HG03066 (cell line): ENCODE data around the gene IRX2.

ENCODE experiments used
- ATAC-seq: cut with Tn5 transposase; IDR thresholded peaks from one replicate; pipeline ENCODE4 v1.9.1; 2021; ENCODE audit warnings: low read depth; ENCODE audit not compliant: unreplicated experiment

The IRX2 gene

GRCh38 chr5:2756211-2757152 is 5.0 kb upstream of the IRX2 start:
- no peak for ATAC-seq

DNA sequence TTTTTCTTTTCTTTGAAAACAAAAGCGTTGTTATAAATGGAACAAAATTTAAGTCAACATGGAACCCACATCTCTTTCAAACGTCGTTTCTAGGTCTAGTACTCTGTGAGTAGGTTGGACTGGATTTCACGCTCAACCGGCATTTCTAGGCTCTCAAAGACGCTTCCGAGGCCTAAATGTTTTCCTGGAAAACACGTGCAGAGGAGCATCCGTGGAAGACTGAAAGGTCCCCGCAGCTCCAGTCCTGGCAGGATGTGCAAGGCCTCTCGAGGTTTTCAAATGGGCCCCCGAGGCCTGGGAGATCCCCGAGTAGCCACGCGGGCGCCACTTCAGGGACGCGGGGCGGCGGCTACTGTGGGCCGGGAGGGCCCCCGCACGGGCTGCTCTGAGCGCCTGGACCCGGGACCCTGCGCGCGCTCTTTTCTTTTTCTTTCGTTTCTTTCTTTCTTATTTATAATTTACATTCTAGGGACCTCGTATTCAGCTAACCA is 4.2 kb upstream of the IRX2 start:
- no peak for ATAC-seq

DNA sequence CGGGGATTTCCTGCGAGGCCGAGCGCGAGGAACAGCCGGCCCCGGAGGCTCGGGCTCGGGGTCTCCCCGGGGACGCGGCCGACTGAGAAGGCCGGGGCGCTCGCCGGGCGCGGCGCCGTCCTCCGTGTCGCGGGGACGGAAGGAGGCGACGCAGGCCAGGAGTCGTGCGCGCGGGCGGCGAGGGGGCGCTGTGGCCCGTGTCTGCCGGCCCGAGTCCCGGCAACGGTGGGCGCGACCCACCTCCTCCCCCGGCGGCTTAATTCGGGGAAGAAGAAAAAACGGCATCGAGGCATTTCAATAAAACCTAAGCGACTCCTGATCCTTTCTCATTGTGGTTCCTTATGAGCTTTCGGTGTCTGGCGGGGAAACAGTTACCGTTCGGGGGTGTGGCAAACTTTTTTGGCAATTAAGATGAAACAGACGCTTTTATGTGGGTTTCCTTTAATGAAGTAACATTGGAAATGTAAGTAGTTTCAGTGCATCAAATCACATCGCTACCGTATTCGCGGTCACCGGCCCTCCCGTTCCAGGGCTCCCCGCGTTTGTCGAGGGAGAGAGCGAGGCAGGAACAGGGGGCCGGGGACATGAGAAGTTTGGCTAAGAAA is 3.7 kb upstream of the IRX2 start:
- ATAC-seq, result no peak

- no peak for ATAC-seq
These were observed 3.2 kb upstream of the IRX2 start for GRCh38 chr5:2754581-2755075.

GRCh38 chr5:2753452-2754420 is 2.3 kb upstream of the IRX2 start:
- ATAC-seq, result no peak

DNA sequence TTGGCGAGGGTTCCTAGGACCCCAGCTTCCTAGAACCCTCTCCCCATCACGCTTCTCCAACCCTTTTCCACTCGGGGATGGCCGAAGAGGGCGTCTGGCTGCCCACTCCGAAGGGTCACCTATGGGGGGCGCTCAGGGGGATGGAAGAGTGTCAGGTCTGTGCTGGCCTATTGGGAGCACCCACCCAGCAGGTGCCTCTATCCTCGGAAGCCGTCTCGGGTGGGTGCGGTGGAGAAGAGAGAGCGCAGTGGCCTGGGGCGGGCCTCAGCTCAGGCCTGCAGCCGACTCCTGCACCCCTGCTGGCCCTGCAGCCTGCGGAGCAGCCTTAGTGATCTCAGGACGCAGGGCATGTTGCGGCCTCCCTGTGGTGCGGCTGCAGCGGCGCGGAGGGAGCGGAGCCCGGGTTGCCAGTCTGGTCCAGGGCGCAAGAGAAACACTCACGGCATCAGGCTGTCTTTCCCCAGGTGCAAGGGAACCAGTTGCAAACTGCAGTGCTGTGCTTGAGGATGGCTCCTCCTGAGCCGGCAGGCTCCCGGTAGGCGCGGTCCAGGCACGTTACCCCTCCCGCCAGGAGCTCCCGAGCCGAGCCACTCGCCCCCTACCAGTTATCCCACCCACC is 1.5 kb upstream of the IRX2 start:
- no peak for ATAC-seq

GRCh38 chr5:2752059-2752820 is 763 bp upstream of the IRX2 start:
- no peak for ATAC-seq

GRCh38 chr5:2750758-2751464 is 566 bp downstream of the IRX2 start:
- no peak for ATAC-seq

- ATAC-seq, result no peak
These were observed 1.3 kb downstream of the IRX2 start for GRCh38 chr5:2750026-2750757.

GRCh38 chr5:2749514-2750025 is 1.9 kb downstream of the IRX2 start:
- no peak for ATAC-seq

- no peak for ATAC-seq
These were observed 2.5 kb downstream of the IRX2 start for GRCh38 chr5:2748861-2749513.

DNA sequence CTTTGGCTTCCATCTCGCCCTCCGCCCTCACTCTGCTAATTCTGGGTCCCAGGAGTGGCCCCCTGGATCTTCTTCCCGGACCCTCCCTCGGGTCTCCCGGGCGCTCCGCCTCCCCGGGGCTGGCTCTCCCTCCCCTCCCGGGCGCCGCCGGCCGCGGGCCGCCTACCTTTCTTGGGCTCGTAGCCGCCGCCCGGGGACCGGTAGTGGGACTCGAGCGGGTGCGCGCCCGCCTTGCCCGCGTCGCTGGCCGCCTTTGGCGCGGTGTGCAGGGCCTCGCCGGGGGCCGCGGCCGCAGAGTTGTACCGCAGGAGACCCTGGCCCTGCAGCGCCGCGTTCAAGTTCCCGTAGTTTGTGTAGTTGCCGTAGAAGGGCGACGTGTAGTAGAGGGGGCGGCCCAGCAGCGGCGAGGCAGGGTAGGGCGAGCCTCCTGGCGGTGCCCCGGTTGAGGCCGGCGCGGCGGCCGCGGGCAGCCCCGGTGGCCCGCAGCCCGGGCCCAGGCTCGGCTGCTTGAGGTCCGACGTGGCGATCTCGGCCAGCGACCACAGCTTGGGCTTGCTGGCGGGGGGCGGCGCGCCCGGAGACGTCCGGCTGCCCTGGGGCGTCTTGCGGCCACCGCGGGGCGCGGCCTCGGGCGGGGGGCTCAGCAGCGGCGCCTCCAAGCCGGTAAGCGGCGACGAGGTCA is 3.2 kb downstream of the IRX2 start:
- no peak for ATAC-seq

DNA sequence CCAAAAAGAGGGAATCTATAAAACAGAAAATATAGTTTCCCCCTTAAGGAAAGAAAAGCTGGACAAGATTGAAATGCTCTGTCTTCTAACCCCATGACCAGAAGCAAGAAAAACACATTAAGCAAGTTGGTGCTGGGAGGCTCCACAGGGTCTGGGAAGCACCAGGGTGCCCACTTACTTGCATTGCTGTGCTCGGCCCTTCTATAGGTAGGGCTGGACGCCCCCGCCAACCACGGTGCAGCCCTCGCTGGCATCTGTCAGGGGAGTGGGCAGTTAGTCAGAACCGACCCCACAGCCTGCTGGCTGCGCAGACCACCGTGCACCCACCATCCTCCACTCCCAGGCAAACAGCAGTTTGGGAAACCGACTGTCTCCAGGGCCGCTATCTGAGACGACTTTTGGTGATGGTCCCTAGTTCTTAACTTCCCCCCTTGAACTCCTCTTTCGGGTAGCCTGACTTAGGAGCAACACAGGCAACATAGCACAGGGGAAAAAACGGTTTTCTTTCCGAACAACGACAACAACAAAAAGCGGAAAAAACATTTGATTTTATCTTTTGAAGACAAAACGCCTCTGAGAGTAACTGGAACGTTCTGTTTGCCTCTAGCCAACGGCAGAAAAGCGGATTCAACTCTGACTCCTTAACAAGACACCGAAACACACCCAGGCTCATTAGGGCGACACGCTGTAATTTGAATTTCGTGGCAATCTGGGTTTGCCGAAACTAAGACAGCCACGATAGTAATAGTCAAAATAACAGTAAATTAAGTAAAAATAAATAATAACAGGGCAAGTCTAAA is 3.9 kb downstream of the IRX2 start:
- no peak for ATAC-seq

GRCh38 chr5:2746561-2747032 is 4.9 kb downstream of the IRX2 start:
- no peak for ATAC-seq

GRCh38 chr5:2744485-2744884 is 7.0 kb downstream of the IRX2 start:
- no peak for ATAC-seq
